Measurements from ENCODE around the gene OR8D2.

OR8D2 gene, protein sequence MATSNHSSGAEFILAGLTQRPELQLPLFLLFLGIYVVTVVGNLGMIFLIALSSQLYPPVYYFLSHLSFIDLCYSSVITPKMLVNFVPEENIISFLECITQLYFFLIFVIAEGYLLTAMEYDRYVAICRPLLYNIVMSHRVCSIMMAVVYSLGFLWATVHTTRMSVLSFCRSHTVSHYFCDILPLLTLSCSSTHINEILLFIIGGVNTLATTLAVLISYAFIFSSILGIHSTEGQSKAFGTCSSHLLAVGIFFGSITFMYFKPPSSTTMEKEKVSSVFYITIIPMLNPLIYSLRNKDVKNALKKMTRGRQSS

DNA sequence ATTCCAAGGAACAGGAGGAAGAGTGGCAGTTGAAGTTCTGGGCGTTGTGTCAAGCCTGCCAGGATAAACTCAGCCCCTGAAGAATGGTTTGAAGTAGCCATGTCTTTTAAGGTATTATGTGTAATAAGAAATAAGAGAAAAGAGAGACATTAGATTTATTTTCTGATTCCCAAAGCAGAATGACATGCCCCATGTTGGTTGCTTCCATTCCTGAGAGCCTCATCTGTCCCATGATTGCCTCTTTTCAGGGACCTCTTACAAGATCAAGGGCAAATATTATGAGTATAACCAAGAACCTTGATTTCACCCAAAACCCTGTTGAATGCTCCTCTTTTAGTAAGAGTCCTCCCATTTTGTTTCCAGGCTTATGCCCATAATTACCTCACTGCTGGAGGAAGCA lies at the start of gene OR8D2:
OR8D2 (minus strand) TSS at position 101 of the 400 bp plus-strand sequence; CDS start at position 101, 0 bp downstream.
- DNase-seq, result no peak

GRCh38 chr11:124359566-124359965 lies 39.6 kb upstream of the OR8D2 start:
- no peak for DNase-seq

GRCh38 chr11:124346311-124346955 lies 26.4 kb upstream of the OR8D2 start:
- no peak for DNase-seq

DNA sequence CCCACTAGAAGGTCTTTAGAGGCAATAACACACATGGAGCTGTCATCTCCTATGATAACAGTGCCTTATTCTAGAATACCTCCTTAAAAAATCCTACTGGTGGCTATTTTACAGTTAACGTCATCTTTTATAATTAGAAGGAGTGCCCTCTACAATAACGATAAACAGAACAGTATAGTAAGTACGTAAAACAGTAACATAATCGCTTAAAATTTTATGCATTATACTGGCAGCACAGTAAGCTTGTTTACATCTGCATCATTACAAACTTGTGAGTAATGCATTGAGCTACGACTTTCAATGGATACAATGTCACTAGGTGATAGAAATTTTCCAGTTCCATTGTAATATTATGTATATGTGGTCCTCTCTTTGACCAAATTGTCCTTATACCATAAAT lies 24.3 kb upstream of the OR8D2 start:
- no peak for DNase-seq

DNA sequence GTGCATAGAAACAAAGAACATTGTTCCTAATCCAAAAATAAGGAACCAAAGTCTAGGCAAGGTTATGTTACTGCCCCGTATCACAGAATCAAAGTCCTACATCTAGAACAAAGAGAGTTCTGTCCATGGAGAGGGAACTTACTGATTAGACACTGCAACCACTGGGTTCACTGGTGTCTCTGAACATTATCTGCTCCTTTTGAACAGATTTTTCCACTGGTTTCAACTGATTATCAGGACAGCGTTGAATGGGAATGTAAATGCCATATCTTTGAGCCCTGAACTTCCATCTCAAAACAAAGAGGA lies 20.1 kb upstream of the OR8D2 start:
- DNase-seq, result no peak

DNA sequence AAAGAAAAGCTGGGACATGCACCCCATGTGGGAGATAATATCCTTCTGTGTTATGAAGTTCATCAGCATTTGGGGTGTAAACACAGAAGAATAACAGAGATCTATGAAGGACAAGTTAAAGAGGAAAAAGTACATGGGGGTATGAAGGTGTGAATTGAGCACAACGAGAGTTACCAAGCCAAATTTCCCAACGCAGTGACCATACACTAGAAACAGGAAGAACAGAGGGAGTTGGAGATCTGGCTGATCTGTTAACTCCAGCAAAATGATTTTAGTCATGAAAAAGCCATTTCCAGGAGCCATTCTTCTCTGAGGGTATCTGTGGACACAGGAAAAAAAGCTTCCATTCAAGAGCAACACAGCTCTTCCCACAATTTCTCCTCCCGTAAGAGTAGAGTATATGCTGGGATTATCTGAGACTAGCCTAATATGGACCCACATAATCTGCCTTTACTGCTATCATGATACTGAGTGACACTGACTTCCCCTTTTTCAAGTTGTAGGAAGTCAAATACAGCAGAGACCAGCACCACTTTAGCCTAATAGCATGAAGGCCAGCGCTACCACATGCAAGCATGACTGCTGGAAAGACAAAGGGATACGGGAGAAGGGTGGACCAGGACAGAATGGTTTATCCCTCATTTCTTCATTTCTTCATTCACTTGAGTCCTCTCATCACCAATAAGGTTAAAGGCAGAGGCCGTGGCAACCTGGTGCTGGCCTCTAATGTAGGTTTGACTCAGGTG lies 19.6 kb upstream of the OR8D2 start:
- no peak for DNase-seq

DNA sequence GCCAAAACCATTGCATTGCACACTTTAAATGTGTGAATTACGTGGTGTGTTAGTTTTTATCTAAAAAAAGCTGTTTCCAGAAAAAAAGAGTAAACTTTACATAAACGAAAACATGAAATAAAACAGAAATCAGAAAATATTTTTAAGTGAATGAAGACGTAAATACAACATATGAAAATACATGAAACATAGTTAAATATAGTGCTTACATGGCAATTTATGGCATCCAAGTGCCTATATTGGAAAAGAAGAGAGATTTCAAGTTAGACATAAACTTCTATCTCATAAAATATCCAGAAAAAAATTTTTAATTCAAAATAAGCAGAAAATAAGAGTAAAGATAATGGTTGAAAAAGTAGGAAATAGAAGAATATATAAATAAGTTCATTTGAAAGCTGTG lies 11.9 kb upstream of the OR8D2 start:
- DNase-seq, result no peak

GRCh38 chr11:124329787-124330478 lies 9.9 kb upstream of the OR8D2 start:
- DNase-seq, result no peak

- DNase-seq, result no peak
These were observed 7.8 kb upstream of the OR8D2 start for GRCh38 chr11:124327775-124328174.

- DNase-seq, result no peak
These were observed 2.4 kb upstream of the OR8D2 start for GRCh38 chr11:124322356-124322755.

- DNase-seq, result no peak
These were observed 4.9 kb downstream of the OR8D2 start for GRCh38 chr11:124315052-124315451.

- no peak for DNase-seq
These were observed 6.1 kb downstream of the OR8D2 start, which contains the start of gene OR8D1 for GRCh38 chr11:124313849-124314248. TSS of gene OR8D1 (minus strand) at chr11:124313949. CDS start at chr11:124310766, 3,183 bp downstream.

- DNase-seq, result no peak
These were observed 6.9 kb downstream of the OR8D2 start for GRCh38 chr11:124313131-124313530.

- DNase-seq, result no peak
These were observed 8.3 kb downstream of the OR8D2 start for GRCh38 chr11:124311670-124312069.

GRCh38 chr11:124311269-124311668 lies 8.7 kb downstream of the OR8D2 start:
- DNase-seq, result no peak

- DNase-seq, result no peak
These were observed 9.3 kb downstream of the OR8D2 start for GRCh38 chr11:124310721-124311120.

DNA sequence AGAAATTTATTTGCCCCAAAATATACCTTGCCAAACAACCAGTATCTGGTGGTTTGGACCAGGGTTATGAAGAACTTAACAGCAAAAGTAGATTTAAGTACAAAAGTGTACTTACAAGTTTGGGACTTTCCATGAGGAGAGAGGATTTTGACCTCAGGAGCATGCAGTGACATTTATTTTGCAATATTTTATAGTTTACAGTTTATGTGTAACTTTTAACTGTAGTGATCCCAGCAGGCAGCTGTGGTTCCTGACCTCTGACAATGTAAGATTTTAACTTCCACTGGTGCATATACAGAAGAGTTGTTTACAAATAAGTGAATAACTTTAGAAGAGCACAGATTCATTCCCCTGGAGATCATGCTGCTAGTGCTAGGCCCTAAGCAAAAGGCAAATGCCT lies 12.9 kb downstream of the OR8D2 start:
- DNase-seq, result no peak

GRCh38 chr11:124302347-124303125 lies 17.5 kb downstream of the OR8D2 start:
- DNase-seq, result no peak

DNA sequence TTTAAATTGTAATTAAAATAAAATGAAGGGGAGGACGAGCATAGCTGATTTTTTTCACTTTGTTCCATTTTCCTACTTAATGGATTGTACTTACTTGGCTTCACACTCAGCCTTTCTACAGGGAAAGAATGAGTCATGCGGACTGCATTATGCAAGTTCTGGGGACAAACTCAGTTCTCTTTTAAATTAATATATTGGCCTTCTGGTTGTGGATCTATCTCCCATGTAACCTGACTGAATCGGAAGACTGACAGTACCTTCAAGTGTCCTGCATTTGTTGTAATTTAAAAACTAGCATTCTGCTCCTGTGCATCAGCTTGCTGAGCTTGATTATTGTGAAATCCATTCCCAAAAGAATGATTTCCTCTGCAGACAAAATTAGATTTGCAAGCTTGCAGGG lies 18.4 kb downstream of the OR8D2 start:
- no peak for DNase-seq

GRCh38 chr11:124297921-124298320 lies 22.1 kb downstream of the OR8D2 start:
- DNase-seq, result no peak

GRCh38 chr11:124296016-124296415 lies 24.0 kb downstream of the OR8D2 start:
- no peak for DNase-seq

GRCh38 chr11:124294687-124295086 lies 25.3 kb downstream of the OR8D2 start:
- DNase-seq, result no peak
